ENCODE measurements around the gene CXCL9.

DNA sequence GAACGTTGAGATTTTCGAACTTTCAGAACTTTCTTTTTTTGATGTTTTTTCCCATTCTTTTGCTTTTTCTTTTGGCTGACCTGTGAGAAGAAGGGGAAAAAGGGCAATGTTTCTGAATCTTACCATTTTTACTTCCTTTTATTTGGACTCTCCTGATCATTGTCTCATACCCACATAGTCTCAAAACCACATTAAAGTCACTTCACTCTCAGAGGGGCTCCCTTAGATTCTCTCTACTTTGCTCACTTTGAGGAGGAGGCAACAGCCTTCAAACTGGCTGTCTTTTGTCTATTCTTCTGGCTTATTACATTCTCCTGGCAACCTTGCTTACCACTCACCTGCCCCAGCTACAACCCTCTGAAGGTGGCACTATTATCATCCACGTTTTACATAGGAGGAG lies 3.7 kb downstream of the CXCL9 start:
- no peak for TF ChIP-seq TAF1 (IDR thresholded peaks at IDR 0.05; ENCODE audit: low read depth)
- no peak for TF ChIP-seq CEBPB (IDR thresholded peaks at IDR 0.05)
- no peak for TF ChIP-seq EP300 (IDR thresholded peaks at IDR 0.05; ENCODE audit: borderline replicate concordance)
- TF ChIP-seq NFIC (IDR thresholded peaks at IDR 0.05): no peak
- TF ChIP-seq EGR1 (IDR thresholded peaks at IDR 0.05): no peak
- TF ChIP-seq CREB1 (IDR thresholded peaks at IDR 0.05; ENCODE audit: low read depth): no peak
- no peak for TF ChIP-seq TEAD4 (IDR thresholded peaks at IDR 0.05)
- TF ChIP-seq ZBTB7A (IDR thresholded peaks at IDR 0.05; ENCODE audit: low read depth): no peak
- TF ChIP-seq YY1 (IDR thresholded peaks at IDR 0.05; ENCODE audit: low read depth): no peak
- no peak for TF ChIP-seq RAD21 (IDR thresholded peaks at IDR 0.05; ENCODE audit: low read depth)

Data from Ishikawa (cell line).